Small intestine (tissue), 7 donors: ENCODE measurements around the gene GADD45GIP1. TPM values are rescaled to one million over a fixed set of nuclear protein-coding genes. Genes with fewer than 3 reads are reported as not detected.
A peak's percentile ranks its signal among the peaks of the same experiment; 100 is the strongest.

Source experiments
- DNase-seq, 2 donors: peaks; one replicate each; pipeline versions ENCODE4 v3.0.0 to v3.0.0-alpha.2; 2013
- FAIRE-seq: peaks from 2 replicates; lab custom pipeline; 2012; peaks lifted over from hg19 to GRCh38; lab: Jason Lieb, UNC
- H3K27ac ChIP-seq, 3 donors: one replicate each; pipeline ENCODE4 v1.5.1; 2013; ENCODE audit warnings: low read length in 2 of 3, mild to moderate bottlenecking in 2 of 3, control low read depth in 1 of 3, inconsistent platforms in 1 of 3, low read depth in 1 of 3, moderate library complexity in 1 of 3
- H3K27me3 ChIP-seq, 3 donors: one replicate each; pipeline ENCODE4 v1.6.1; 2013; ENCODE audit warnings: low read length in 3 of 3, inconsistent platforms in 1 of 3; ENCODE audit not compliant: control insufficient read depth in 3 of 3, insufficient read depth in 3 of 3
- H3K36me3 ChIP-seq, 3 donors: one replicate each; pipeline ENCODE4 v1.6.1; 2013; ENCODE audit warnings: low read length in 3 of 3, inconsistent platforms in 1 of 3, low read depth in 1 of 3, mild to moderate bottlenecking in 1 of 3, moderate library complexity in 1 of 3; ENCODE audit not compliant: control insufficient read depth in 3 of 3, insufficient read depth in 2 of 3
- H3K4me1 ChIP-seq, 3 donors: one replicate each; pipeline ENCODE4 v1.6.1; 2013; ENCODE audit warnings: low read length in 2 of 3, inconsistent platforms in 1 of 3, low read depth in 1 of 3, mild to moderate bottlenecking in 1 of 3, moderate library complexity in 1 of 3; ENCODE audit not compliant: control insufficient read depth in 3 of 3, insufficient read depth in 2 of 3
- H3K4me3 ChIP-seq, 3 donors: one replicate each; pipeline ENCODE4 v1.5.1; 2013; ENCODE audit warnings: low read length in 3 of 3, control low read depth in 1 of 3, inconsistent platforms in 1 of 3, low read depth in 1 of 3, mild to moderate bottlenecking in 1 of 3, moderate library complexity in 1 of 3
- H3K9me3 ChIP-seq, 2 donors: one replicate each; pipeline ENCODE4 v1.6.1; 2013; ENCODE audit warnings: low read depth in 1 of 2, low read length in 1 of 2; ENCODE audit not compliant: control insufficient read depth in 2 of 2, insufficient read depth in 1 of 2
- whole genome bisulfite sequencing, 3 donors: extraction: QIAGEN DNeasy Blood & Tissue Kit; methylation state at CpG; one replicate each; pipeline ENCODE4 v1.1.7; 2013; 5-methylcytosine and 5-hydroxymethylcytosine counted together
- polyA plus RNA-seq, 4 donors: library from polyadenylated mRNA; stranded (reverse) in 3 of 4; unstranded in 1 of 4; fragments of 200-250 nt in 3 of 4; fragments of 120-200 nt in 1 of 4; gene quantifications; one replicate each; pipeline versions ENCODE4 v1.2.1 to v1.2.3, GENCODE V29; 2013
- donor health status: healthy with polysubstance abuse.
- donor health status: control.
- donor health status: control.
- donor health status: Bipolar disorder and iron deficiency.
- donor health status: healthy.

GADD45GIP1 gene
- polyA plus RNA-seq, 4 donors: 27.0 to 42.2 (median 36.1) TPM

DNA sequence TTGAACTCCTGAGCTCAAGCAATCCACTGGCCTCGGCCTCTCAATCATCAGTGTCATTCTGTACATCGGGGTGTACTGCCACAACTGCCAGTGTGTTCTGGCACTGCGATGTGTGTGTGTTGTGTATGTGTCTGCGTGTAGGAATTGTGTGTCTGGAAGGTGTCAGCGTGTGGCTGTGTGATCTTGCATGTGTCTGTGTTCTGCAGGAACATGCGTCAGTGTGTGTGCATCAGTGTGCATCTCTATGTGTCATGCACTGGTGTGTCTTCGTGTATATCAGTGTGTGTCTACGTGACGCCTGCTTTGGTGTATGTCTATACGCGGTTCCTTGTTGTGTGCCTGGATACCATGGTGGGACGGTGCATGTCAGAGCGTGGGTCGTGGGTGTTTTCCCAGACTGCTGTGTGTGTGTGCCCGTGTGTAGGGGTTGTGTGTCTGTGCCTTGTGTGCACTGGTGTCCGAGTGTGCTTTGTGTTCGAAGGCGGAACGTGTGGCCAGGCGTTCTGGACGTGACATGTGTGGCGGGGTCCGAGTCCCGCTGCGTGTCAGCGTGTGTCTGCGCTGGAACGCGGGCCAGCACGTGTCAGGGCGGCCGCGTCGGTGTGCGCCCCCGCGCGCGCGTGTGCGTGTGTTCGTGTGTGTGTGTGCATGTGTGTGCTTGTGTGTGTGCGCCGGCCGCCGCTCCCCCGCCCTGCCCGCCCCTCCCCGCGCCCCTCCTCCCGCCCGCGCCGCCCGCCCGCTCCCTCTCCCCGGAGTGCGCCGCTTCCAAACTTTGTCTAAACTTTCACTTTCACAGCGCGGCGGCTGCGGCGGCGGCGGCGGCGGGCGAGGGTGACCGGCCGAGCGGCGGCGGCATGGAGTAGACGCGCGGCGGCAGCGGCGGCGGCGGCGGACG is 37.9 kb upstream of the GADD45GIP1 start, which contains the start of gene NFIX:
Gene NFIX, plus strand, starts transcription at position 775 of the 895 bp plus-strand sequence. CDS start 363 bp downstream, outside the sequence.
- H3K4me1 ChIP-seq: peaks cover 0 to 5% (median 0%) of the 10 kb centered on the region in 3 donors
- H3K9me3 ChIP-seq: no peaks in the 10 kb centered on the region
- peaks cover 0 to 5% (median 0%) of the 10 kb centered on the region in 3 donors for H3K36me3 ChIP-seq
- 9 to 14% (median 10%) methylated on average over 43 to 76 of the region's 84 CpGs for WGBS, 3 donors
- peaks cover 0 to 82% (median 0%) of the 10 kb centered on the region in 3 donors for H3K27me3 ChIP-seq
- H3K27ac ChIP-seq: peak within 1 kb of the TSS in 2 of 3 donors; percentile 22 to 71
- DNase-seq: peak; percentile 68 to 77
- no peak for FAIRE-seq
- peak within 1 kb of the TSS; percentile 50 to 82 (median 60) for H3K4me3 ChIP-seq

DNA sequence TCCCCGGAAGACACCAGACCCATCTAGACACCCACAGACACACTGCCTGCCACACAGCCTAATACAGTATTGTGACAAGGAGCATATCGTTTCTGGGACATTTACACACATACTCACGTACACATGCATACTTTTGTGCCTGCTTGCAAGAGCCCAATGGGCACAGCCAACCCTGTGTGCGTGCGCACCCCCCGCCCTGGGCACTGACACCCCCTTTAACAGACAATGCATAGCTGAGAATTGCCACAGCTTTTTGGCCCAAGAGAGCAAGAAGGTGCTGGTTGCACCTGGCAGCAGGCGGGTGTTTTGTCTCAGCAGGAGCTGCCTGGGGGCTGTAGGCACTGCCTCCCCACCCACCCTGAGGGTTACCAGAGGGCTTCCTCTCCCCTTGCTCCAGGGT is 36.5 kb upstream of the GADD45GIP1 start:
- Histone ChIP-seq H3K27ac (no peak overlapping the region), H3K27me3 (peaks cover 0 to 79% (median 0%) of the 10 kb centered on the region in 3 donors)
- no peak for FAIRE-seq

GRCh38 chr19:12992729-12993128 is 35.7 kb upstream of the GADD45GIP1 start:
- H3K27me3 ChIP-seq: peaks cover 0 to 77% (median 0%) of the 10 kb centered on the region in 3 donors
- FAIRE-seq: no peak

More for the DNA sequence above, 36.5 kb upstream of the GADD45GIP1 start:
- H3K36me3 ChIP-seq: no peaks in the 10 kb centered on the region
- no peak for DNase-seq
- H3K9me3 ChIP-seq: no peaks in the 10 kb centered on the region
- peaks cover 0 to 5% (median 0%) of the 10 kb centered on the region in 3 donors for H3K4me1 ChIP-seq
- H3K4me3 ChIP-seq: no peak overlapping the region
- WGBS, 3 donors: 85 to 90% (median 89%) methylated on average over 7 of the region's 7 CpGs

DNA sequence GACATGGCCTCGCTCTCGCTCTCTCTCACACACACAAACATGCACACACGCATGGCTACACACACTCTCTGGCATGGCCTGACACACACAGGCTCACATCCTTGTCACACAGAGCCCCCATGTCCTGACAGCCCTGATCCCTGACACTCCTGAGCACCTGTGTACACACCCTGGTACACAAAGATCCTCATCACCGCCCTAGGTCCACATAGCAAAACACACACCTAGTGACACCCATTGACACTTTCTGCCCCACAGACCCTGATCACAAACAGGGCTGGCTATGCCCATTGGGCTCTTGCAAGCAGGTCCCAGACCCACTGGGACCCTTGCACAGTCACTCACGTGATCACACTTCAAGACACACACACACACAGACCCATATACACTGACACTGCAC is 34.3 kb upstream of the GADD45GIP1 start:
- no peak for FAIRE-seq

More at GRCh38 chr19:12992729-12993128, 35.7 kb upstream of the GADD45GIP1 start:
- 93 to 94% (median 93%) methylated on average over 11 of the region's 11 CpGs for WGBS, 3 donors
- DNase-seq: no peak
- no peak overlapping the region for H3K4me3 ChIP-seq
- peaks cover 0 to 5% (median 0%) of the 10 kb centered on the region in 3 donors for H3K4me1 ChIP-seq
- H3K36me3 ChIP-seq: no peaks in the 10 kb centered on the region
- no peaks in the 10 kb centered on the region for H3K9me3 ChIP-seq
- H3K27ac ChIP-seq: no peak overlapping the region

DNA sequence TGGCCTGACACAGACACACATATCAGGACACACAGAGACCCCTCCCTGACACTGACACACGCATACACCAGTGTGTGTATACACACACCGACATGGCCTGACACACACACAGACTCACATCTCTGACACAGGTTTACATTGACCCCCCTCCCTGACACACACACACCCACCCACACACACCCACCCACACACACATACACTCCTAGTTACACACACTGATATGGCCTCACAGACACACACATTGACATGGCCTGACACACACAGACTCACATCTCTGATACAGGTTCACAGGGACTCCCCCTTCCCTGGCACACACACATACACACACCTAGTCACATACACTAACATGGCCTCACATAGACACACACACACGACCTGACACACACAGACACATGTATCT is 33.8 kb upstream of the GADD45GIP1 start:
- Histone ChIP-seq H3K36me3 (no peaks in the 10 kb centered on the region), H3K27me3 (peaks cover 0 to 76% (median 0%) of the 10 kb centered on the region in 3 donors), H3K9me3 (no peaks in the 10 kb centered on the region), H3K4me3 (no peak overlapping the region), H3K4me1 (peaks cover 0 to 8% (median 0%) of the 10 kb centered on the region in 3 donors), H3K27ac (no peak overlapping the region)
- FAIRE-seq: no peak
- DNase-seq: no peak
- WGBS, 3 donors: 60 to 73% (median 67%) methylated on average over 3 of the region's 3 CpGs

More for the DNA sequence above, 34.3 kb upstream of the GADD45GIP1 start:
- Histone ChIP-seq H3K4me3 (no peak overlapping the region), H3K4me1 (peaks cover 0 to 5% (median 0%) of the 10 kb centered on the region in 3 donors), H3K9me3 (no peaks in the 10 kb centered on the region), H3K27me3 (peaks cover 0 to 76% (median 0%) of the 10 kb centered on the region in 3 donors), H3K27ac (no peak overlapping the region), H3K36me3 (no peaks in the 10 kb centered on the region)
- WGBS, 3 donors: 87 to 95% (median 92%) methylated on average over 5 of the region's 5 CpGs
- peak in 1 of 2 donors; percentile 31 for DNase-seq

DNA sequence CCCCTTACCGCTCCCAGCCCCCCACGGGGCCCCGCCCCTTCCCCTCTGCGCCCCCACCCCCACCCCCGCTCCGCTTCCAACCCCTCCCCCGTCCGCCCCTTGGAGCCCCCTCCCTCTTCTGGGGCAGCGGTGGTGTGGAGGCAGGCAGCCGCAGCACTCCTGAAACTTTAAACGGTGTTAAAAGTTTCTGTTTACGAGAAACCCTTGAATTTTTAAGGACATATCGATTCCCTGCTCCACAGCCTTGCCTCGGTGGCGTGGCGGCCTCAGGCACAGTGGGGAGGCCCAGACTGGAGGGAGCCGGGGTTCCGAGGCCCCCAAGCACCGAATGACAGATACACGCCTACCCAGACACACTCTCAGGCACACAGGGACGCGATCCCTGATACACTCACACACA is 33.4 kb upstream of the GADD45GIP1 start:
- FAIRE-seq (no peak), DNase-seq (no peak)
- Histone ChIP-seq H3K27ac (no peak overlapping the region), H3K4me1 (peaks cover 0 to 12% (median 0%) of the 10 kb centered on the region in 3 donors), H3K9me3 (no peaks in the 10 kb centered on the region), H3K36me3 (no peaks in the 10 kb centered on the region), H3K27me3 (peaks cover 0 to 80% (median 0%) of the 10 kb centered on the region in 3 donors), H3K4me3 (no peak overlapping the region)
- WGBS, 3 donors: 45 to 67% (median 58%) methylated on average over 18 to 22 of the region's 22 CpGs

DNA sequence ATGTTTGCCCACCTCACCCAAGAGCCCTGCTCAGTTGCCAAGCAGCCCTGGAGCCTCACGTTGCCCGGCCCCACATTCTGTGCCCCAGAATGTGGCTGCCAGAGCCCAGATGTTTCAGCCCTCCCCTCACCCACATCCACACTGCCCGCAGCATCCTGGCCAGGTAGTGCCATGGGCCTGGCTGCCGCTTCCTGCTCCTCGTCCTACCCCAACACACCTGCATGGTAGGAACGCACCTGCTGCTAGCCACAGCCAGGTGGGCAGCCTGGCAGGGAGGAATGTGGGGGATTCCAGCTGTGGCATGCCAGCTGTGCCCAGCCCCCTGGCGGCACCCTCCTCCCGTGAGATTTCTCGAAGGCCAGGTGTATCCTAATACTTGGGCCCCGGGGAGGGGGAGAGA is 30.8 kb upstream of the GADD45GIP1 start:
- Histone ChIP-seq H3K27me3 (peaks cover 0 to 80% (median 0%) of the 10 kb centered on the region in 3 donors), H3K36me3 (no peaks in the 10 kb centered on the region), H3K4me3 (no peak overlapping the region), H3K9me3 (no peaks in the 10 kb centered on the region), H3K4me1 (peaks cover 0 to 17% (median 0%) of the 10 kb centered on the region in 3 donors), H3K27ac (no peak overlapping the region)
- DNase-seq (no peak), FAIRE-seq (no peak)
- WGBS, 3 donors: 47 to 71% (median 61%) methylated on average over 10 of the region's 10 CpGs

DNA sequence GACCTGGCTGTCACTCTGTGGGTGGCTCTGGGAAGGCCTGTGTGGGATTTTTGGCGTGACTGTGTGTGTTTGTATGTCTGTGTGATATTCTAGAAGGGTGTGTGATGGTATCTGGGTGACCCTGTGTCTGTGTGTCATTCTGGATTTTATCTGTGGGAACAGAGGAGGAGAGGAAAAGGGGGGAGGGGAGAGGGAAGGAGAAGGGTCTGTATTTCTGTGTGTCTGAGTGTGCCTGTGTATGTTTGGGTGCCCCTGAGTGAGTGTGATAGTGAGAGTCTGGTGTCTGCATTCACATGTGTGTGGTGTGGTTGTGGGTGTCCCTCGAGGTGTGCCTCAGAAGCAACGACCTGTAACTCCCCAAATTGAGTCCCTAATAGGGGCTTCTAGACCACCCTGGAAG is 30.2 kb upstream of the GADD45GIP1 start:
- Histone ChIP-seq H3K4me3 (no peak overlapping the region), H3K9me3 (no peaks in the 10 kb centered on the region), H3K36me3 (no peaks in the 10 kb centered on the region), H3K27me3 (peaks cover 0 to 81% (median 0%) of the 10 kb centered on the region in 3 donors), H3K27ac (no peak overlapping the region), H3K4me1 (peaks cover 0 to 17% (median 0%) of the 10 kb centered on the region in 3 donors)
- WGBS, 3 donors: 63 to 89% (median 72%) methylated on average over 3 of the region's 3 CpGs
- FAIRE-seq (no peak), DNase-seq (no peak)
